Amygdala (tissue), 56 donors: Measurements from ENCODE around the gene AP1G2.

Source experiments
- DNase-seq, 56 donors: peaks; one replicate each; lab custom pipeline; 2025; lab: John Stamatoyannopoulos, UW

AP1G2 gene

GRCh38 chr14:23523229-23524016 lies 44.2 kb downstream of the AP1G2 start:
- DNase-seq = no peak

DNA sequence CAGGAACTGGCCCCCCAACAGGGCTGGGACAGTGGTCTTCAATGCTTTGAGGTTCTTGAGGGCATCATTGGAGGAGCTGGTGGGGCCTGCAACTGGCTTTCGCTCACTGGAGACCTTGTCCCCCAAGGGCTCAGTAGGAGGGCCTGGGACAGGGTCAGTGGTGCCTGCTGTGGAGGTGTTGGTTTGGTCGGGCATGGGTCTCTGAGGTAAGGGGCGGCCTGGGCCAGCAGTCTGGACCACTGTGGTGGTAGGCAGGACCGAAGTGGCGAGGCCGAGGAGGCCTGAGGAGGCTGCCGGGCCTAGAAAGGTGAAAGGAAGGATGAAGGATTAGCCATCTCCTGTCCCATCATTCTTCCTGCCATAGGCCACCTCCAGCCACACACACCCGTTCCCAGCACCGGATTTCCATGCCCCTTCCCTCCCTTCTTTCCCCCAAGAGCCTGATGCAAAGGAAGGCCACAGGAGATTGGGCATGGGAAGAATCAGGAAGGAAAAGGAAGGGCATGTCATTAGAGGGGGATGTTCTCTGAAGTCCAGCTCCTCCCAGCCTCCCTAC lies 44.9 kb downstream of the AP1G2 start:
- no peak for DNase-seq

DNA sequence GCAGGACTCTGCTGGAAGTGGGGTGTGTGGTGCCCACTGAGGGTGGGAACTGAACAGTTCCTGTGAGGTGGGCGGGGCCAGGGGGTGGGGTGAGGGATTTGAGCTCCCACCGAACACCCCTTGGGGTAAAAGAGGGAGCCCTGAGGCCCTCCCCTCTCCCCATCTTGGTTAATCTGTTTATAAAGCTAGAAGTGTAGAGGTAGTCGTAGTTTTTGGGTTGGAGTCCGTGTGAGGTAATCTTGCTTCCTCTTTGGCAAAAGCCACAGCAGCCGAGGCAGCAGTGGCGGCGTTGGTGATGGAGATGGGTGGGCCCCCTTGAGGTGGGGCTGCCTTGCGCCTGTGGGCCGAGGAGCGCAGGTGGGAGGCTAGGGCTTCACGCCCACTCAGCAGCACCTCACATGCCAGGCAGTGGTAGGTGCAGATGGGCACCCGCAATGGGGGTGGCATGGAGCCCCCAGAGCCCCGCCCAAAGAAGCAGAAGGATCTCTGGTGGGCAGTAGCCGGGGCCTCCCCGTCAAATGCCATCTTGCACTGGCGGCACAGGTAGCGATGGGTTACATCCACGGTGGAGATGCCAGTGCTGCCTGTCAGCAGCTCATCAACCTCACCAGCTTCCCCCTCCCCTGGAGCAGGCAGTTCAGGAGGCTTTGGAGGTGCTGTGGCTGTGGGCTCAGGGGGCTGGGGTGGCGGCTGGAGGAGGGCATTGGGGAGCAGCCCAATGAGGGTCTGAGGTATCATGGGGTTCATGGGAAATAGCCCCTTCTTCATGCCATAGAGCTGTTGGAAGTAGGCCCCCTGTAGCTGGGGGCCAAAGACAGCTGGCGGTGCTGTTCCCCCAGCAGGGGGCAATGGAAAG lies 45.6 kb downstream of the AP1G2 start:
- DNase-seq = no peak

- DNase-seq = peak in 7 of 56 donors; percentile 24 to 52 (median 48)
Measured at GRCh38 chr14:23520899-23521533, 46.6 kb downstream of the AP1G2 start.

- no peak for DNase-seq
Measured at GRCh38 chr14:23518709-23519108, 48.9 kb downstream of the AP1G2 start.

DNA sequence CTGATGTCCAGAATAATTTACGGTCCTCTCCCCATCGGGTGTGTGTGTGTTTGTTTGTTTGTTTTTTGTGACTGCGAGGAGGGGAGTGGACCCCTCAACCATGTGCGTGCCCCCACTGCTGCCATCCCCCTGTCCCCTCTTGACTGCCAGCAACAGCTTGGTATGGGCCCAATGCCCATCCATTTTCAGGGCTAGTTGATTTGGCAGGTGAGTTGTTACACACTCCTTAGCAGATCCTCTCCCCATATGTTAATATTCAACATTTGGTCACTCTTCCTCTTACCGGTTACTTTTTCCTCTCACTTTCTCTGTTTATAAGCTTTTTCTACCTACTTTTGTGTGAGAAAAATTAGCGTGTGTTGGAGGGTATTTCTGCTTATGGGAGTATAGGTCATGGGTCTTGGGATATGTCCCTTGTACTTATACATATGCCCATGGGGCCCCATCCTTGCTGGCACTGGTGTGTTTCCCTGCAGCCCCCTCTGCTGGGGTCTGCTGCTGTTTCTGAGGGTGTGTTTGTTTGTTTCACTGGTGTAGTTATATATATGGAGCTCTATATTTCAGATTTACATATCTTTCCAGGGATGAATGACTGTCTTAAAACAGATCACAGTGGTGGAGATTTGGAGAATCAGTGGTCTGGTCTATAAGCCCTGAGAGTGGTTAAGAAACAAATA lies 49.8 kb downstream of the AP1G2 start:
- no peak for DNase-seq

DNA sequence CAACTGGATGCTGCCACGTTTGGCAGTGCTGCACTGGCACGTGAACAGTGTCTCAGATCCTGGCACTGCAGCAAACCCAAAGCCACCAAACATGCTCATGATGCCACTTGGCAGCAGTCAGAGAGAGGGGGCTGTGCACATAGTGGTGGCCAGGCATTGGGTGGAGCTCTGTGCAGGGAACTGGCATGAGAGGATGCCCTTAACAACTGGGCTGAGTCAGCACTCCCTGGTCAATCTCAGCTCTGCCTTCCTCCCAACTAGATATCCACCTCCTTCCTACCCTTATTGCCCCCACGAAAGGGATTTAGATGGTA lies 53.0 kb downstream of the AP1G2 start:
- DNase-seq = peak in 39 of 56 donors; percentile 26 to 85 (median 64)

DNA sequence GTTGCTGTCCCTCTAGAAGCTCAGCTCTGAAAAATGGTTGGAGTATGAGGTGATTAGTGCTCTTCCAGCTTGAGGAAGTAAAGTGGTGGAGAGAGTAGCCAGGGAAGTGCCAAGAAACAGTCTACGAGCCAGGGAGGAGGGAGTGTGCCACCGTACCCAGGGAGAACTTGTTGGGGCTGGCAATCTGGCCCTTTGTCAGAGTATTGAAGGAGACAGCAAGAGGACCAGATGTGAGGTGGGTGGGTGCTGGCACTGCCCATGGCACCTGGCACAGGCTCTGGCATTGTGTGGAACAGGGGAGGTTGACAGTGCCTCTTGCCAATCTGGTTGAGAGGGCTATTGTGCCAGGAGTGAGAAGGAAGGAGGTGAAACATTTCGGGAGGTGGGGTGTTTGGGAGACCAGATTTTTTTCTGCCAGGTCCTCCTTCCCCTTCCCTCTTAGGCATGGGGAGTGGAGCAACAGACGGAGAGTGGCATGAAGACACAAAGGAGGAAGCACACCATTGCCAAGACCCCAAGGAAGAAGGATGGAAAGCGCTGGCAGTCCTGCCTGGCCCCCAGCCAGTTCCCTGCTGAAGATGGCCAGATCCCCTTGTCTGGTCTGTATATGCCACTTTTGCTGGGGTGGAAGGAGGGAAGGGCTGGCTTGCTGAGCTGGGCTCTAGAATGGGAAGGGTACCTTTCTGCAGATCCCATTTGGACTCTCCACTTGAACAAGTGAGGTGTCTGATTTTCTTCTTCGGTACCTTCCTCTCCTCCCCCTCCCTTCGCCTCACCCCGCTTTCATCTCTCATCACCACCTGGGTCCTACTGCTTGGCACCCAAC lies 53.6 kb downstream of the AP1G2 start:
- peak in 33 of 56 donors; percentile 32 to 85 (median 66) for DNase-seq

GRCh38 chr14:23513005-23513817 lies 54.4 kb downstream of the AP1G2 start:
- DNase-seq = peak; percentile 50 to 96 (median 87)

GRCh38 chr14:23512156-23512555 lies 55.4 kb downstream of the AP1G2 start:
- DNase-seq = peak in 13 of 56 donors; percentile 31 to 50 (median 41)
